ENCODE results near the gene UCK2.

- TF ChIP-seq CTCF (conservative IDR thresholded peaks at IDR 0.05) = peak; percentile 44
- TF ChIP-seq ZFX (IDR thresholded peaks at IDR 0.05) = peak; percentile 90
Measured at GRCh38 chr1:165827268-165828102, at the start of gene UCK2.
